GM18519 (cell line): ENCODE measurements around the gene LYL1.

Experiments
- ATAC-seq: cut with Tn5 transposase; IDR thresholded peaks from one replicate; pipeline ENCODE4 v1.9.1; 2021; ENCODE audit warnings: mild to moderate bottlenecking, moderate library complexity; ENCODE audit not compliant: unreplicated experiment, low FRiP score

Gene LYL1

GRCh38 chr19:13110099-13110610 lies 7.5 kb upstream of the LYL1 start:
- ATAC-seq = no peak

GRCh38 chr19:13109361-13110098 lies 6.9 kb upstream of the LYL1 start:
- ATAC-seq = no peak

GRCh38 chr19:13104848-13105711 lies 2.4 kb upstream of the LYL1 start:
- no peak for ATAC-seq

DNA sequence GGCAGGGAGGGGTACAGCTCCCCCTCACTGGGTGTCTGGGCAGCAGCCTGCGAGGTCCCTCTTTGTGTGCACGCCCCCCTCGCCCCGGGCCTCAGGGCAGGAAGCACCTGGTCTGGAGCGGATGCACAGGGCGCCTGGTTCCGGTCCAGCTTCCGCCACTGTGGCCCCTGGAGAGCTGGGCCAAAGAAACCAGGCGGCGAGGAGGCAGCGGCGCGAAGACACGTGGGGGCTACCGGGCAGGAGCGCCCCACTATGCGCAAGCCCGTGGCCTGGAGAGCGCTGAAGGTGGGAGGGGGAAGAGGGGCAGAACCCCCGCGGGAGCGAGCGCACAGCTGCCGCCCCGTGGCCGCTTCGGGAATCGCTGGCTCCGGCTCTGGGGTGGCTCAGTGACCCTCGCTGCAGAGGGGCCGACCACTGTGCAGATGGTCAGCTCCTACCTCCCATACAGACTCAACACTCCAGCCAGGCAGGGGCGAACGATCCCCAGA lies 1.7 kb upstream of the LYL1 start:
- no peak for ATAC-seq

- no peak for ATAC-seq
These were observed 1.1 kb upstream of the LYL1 start for GRCh38 chr19:13103581-13104359.

DNA sequence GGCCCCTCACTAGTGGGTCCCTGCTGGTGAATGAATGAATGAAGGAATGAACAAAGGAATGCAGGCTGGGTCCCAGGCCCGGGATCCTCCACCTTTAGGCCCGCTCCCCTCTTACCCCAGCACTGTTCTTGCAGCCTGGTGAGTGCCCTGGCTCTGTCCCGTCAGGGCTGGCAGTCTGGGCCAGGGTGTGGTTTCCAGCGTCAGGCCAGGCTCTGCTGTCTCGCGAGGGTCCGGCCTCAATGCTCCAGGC lies 317 bp downstream of the LYL1 start:
- no peak for ATAC-seq

- no peak for ATAC-seq
These were observed 855 bp downstream of the LYL1 start for GRCh38 chr19:13101590-13102415.

- no peak for ATAC-seq
These were observed 1.6 kb downstream of the LYL1 start for GRCh38 chr19:13100841-13101589.

GRCh38 chr19:13100031-13100588 lies 2.5 kb downstream of the LYL1 start:
- no peak for ATAC-seq

GRCh38 chr19:13099073-13099999 lies 3.3 kb downstream of the LYL1 start:
- no peak for ATAC-seq

GRCh38 chr19:13098277-13099072 lies 4.2 kb downstream of the LYL1 start:
- ATAC-seq = no peak

- no peak for ATAC-seq
These were observed 5.0 kb downstream of the LYL1 start for GRCh38 chr19:13097463-13098258.

- ATAC-seq = no peak
These were observed 5.6 kb downstream of the LYL1 start for GRCh38 chr19:13097033-13097462.

DNA sequence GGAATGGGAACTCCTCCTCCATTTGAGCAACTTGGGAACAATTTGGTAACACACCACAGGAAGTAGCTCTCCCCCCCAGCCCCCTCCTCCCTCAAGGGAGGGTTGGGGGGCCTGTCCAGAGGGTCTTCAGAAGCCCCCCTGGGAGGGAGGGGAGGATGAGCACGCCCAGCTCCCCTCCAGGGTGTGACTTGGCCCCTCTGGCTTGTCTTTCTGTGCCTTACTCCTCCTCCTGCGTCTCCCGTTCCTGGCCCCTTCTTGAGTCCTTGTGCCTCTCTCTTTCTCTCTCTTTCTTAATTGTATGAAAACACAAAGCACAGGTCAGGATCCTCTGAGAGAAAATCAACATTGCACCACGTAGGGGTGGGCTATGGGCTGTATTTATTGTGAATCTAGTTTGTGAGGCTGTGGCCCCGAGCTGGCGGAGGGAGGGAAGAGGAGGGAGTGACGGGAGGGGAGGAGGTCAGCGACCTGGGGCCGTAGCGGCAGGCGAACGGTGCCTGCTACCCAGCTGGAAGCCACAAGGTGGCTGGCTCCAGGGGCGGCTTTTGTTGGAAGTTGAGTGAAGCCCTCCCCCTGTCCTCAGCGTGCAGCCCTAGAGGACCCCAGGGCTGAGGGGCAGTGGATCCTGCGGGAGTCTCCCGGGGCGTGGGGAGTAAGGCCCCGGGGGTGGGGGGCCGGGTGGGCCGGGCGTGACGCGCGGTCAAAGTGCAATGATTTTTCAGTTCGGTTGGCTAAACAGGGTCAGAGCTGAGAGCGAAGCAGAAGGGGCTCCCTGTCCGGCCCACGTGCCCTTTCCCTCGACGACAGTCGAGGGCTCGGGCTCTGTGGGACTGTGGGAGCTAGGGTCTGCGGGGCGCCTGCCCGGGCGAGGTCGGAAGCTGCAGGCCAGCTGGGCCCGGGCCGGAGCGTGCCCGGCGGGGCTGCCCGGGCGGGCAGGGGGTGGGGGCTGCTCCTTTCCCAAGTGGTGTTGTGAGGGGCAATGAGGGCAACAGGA lies 6.4 kb downstream of the LYL1 start:
- ATAC-seq = no peak

- no peak for ATAC-seq
These were observed 7.3 kb downstream of the LYL1 start for GRCh38 chr19:13095393-13095784.
